Neuronal stem cell (in vitro differentiated cells): Measurements from ENCODE around the gene THOC6.

Experiments
- DNase-seq: peaks from one replicate; pipeline ENCODE4 v3.0.0-alpha.2; 2013; ENCODE audit warnings: low spot score
- H2AFZ ChIP-seq: one replicate; pipeline ENCODE4 v1.6.1; 2013; ENCODE audit warnings: mild to moderate bottlenecking, low read length, inconsistent platforms
- H2AK5ac ChIP-seq: 2 replicates; pipeline ENCODE4 v1.6.1; 2013; ENCODE audit warnings: low read depth, mild to moderate bottlenecking, inconsistent platforms, low read length, moderate library complexity, mixed read lengths
- H2BK120ac ChIP-seq: 2 replicates; pipeline ENCODE4 v1.6.1; 2013; ENCODE audit warnings: low read depth, mild to moderate bottlenecking, inconsistent platforms, low read length, moderate library complexity, mixed read lengths
- H2BK12ac ChIP-seq: one replicate; pipeline ENCODE4 v1.6.1; 2013; ENCODE audit warnings: low read length, inconsistent platforms
- H2BK15ac ChIP-seq: 2 replicates; pipeline ENCODE4 v1.6.1; 2013; ENCODE audit warnings: mild to moderate bottlenecking, low read length, inconsistent platforms, mixed read lengths
- H2BK5ac ChIP-seq: one replicate; pipeline ENCODE4 v1.6.1; 2013; ENCODE audit warnings: inconsistent platforms, mild to moderate bottlenecking, low read length, moderate library complexity
- H3K14ac ChIP-seq: one replicate; pipeline ENCODE4 v1.6.1; 2013; ENCODE audit warnings: low read length, inconsistent platforms
- H3K18ac ChIP-seq: 2 replicates; pipeline ENCODE4 v1.6.1; 2013; ENCODE audit warnings: low read length, inconsistent platforms
- H3K23ac ChIP-seq: 2 replicates; pipeline ENCODE4 v1.6.1; 2013; ENCODE audit warnings: low read depth, mild to moderate bottlenecking, mixed read lengths, low read length, inconsistent platforms; ENCODE audit not compliant: poor library complexity
- H3K27ac ChIP-seq: replicated peaks from 3 replicates; pipeline ENCODE4 v1.5.1; 2013; ENCODE audit warnings: low read length, inconsistent platforms
- H3K27me3 ChIP-seq, 3 experiments: 2 replicates each; pipeline ENCODE4 v1.6.1; 2013; ENCODE audit warnings: low read length in 3 of 3, mild to moderate bottlenecking in 2 of 3, inconsistent platforms in 1 of 3, low read depth in 1 of 3, mixed read lengths in 1 of 3, moderate library complexity in 1 of 3; ENCODE audit not compliant: control insufficient read depth in 3 of 3, insufficient read depth in 3 of 3
- H3K36me3 ChIP-seq, 2 donors: replicated peaks in 1 of 2; 2 replicates each; pipeline ENCODE4 v1.6.1; 2013; ENCODE audit warnings: low read length in 2 of 2; ENCODE audit not compliant: control insufficient read depth in 2 of 2, insufficient read depth in 2 of 2
- H3K4ac ChIP-seq: 2 replicates; pipeline ENCODE4 v1.6.1; 2013; ENCODE audit warnings: inconsistent platforms, mild to moderate bottlenecking, low read length, moderate library complexity
- H3K4me1 ChIP-seq, 2 donors: 1 replicate in 1 of 2; 2 replicates in 1 of 2; pipeline ENCODE4 v1.6.1; 2013; ENCODE audit warnings: low read length in 2 of 2, low read depth in 1 of 2; ENCODE audit not compliant: control insufficient read depth in 2 of 2, insufficient read depth in 1 of 2
- H3K4me2 ChIP-seq: one replicate; pipeline ENCODE4 v1.6.1; 2013; ENCODE audit warnings: mild to moderate bottlenecking, low read length, inconsistent platforms; ENCODE audit not compliant: insufficient read depth, poor library complexity, severe bottlenecking
- H3K4me3 ChIP-seq, 2 donors: 2 replicates each; pipeline ENCODE4 v1.5.1; 2013; ENCODE audit warnings: low read length in 2 of 2, mild to moderate bottlenecking in 2 of 2, inconsistent platforms in 1 of 2, moderate library complexity in 1 of 2
- H3K79me1 ChIP-seq: one replicate; pipeline ENCODE4 v1.6.1; 2013; ENCODE audit warnings: low read depth, mild to moderate bottlenecking, inconsistent platforms, low read length, moderate library complexity
- H3K9ac ChIP-seq: one replicate; pipeline ENCODE4 v1.6.1; 2013; ENCODE audit warnings: mild to moderate bottlenecking, low read depth, low read length, inconsistent platforms; ENCODE audit not compliant: poor library complexity
- H3K9me3 ChIP-seq, 2 donors: replicated peaks in 1 of 2; 2 replicates each; pipeline versions ENCODE3 to v1.6.1; 2013; ENCODE audit warnings: low read length in 2 of 2, mild to moderate bottlenecking in 2 of 2, inconsistent platforms in 1 of 2, low read depth in 1 of 2, mixed read lengths in 1 of 2, moderate library complexity in 1 of 2; ENCODE audit not compliant: control insufficient read depth in 2 of 2, insufficient read depth in 1 of 2
- H4K8ac ChIP-seq: one replicate; pipeline ENCODE4 v1.6.1; 2013; ENCODE audit warnings: low read depth, mild to moderate bottlenecking, inconsistent platforms, low read length, moderate library complexity
- H4K91ac ChIP-seq: one replicate; pipeline ENCODE4 v1.6.1; 2013; ENCODE audit warnings: low read length, low read depth, mild to moderate bottlenecking, inconsistent platforms; ENCODE audit not compliant: poor library complexity
- WGBS, 2 donors: extraction: QIAGEN DNeasy Blood & Tissue Kit; methylation state at CpG; one replicate each; pipeline ENCODE4 v1.1.7; 2013; ENCODE audit warnings: missing lambda C conversion rate in 2 of 2, mixed read lengths in 1 of 2; ENCODE audit not compliant: insufficient read length in 2 of 2, insufficient replicate concordance in 1 of 2; ENCODE audit errors: extremely low coverage in 2 of 2; 5-methylcytosine and 5-hydroxymethylcytosine counted together

The THOC6 gene

DNA sequence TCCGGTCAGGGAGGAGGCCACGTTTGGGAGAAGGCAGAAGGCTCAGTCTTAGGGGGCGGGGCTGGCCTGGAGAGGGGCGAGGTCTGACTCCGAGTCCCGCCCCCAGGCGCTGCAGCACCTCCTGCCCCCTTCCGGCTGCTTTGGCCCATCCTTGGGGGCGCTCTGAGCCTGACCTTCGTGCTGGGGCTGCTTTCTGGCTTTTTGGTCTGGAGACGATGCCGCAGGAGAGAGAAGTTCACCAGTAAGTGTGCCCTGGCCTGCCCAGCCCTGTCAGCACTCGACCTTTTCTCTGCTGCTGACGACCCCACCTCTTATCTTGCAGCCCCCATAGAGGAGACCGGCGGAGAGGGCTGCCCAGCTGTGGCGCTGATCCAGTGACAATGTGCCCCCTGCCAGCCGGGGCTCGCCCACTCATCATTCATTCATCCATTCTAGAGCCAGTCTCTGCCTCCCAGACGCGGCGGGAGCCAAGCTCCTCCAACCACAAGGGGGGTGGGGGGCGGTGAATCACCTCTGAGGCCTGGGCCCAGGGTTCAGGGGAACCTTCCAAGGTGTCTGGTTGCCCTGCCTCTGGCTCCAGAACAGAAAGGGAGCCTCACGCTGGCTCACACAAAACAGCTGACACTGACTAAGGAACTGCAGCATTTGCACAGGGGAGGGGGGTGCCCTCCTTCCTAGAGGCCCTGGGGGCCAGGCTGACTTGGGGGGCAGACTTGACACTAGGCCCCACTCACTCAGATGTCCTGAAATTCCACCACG is 2.2 kb upstream of the THOC6 start:
- peak overlapping the region; percentile 9 for H3K4ac ChIP-seq
- H2BK12ac ChIP-seq = peak overlapping the region; percentile 100
- peak overlapping the region; percentile 100 for H3K4me2 ChIP-seq
- peak overlapping the region; percentile 91 for H3K9ac ChIP-seq
- no peak overlapping the region for H4K8ac ChIP-seq
- H4K91ac ChIP-seq = no peak overlapping the region
- peak overlapping the region; percentile 90 for H2BK120ac ChIP-seq
- peak overlapping the region; percentile 89 for H3K14ac ChIP-seq
- peak overlapping the region; percentile 93 for H2AFZ ChIP-seq
- peak overlapping the region; percentile 97 for H3K23ac ChIP-seq
- peak overlapping the region; percentile 82 for H2BK5ac ChIP-seq
- no CpG with 5 or more reads among the region's 25 CpGs for WGBS, 2 donors
- H3K4me3 ChIP-seq = peak overlapping the region; percentile 51 to 91
- H3K27me3 ChIP-seq = peaks cover 0 to 13% (median 5%) of the 10 kb centered on the region in 3 experiments
- H3K27ac ChIP-seq = peak overlapping the region; percentile 92
- peak; percentile 89 for DNase-seq
- peak overlapping the region; percentile 98 for H3K18ac ChIP-seq
- peaks cover 25 to 29% of the 10 kb centered on the region in 2 donors for H3K4me1 ChIP-seq
- H3K9me3 ChIP-seq = no peaks in the 10 kb centered on the region
- H2AK5ac ChIP-seq = peak overlapping the region; percentile 81
- peak overlapping the region; percentile 96 for H2BK15ac ChIP-seq
- H3K36me3 ChIP-seq = peaks cover 5 to 13% of the 10 kb centered on the region in 2 donors
- H3K79me1 ChIP-seq = peaks cover 9% of the 10 kb centered on the region

DNA sequence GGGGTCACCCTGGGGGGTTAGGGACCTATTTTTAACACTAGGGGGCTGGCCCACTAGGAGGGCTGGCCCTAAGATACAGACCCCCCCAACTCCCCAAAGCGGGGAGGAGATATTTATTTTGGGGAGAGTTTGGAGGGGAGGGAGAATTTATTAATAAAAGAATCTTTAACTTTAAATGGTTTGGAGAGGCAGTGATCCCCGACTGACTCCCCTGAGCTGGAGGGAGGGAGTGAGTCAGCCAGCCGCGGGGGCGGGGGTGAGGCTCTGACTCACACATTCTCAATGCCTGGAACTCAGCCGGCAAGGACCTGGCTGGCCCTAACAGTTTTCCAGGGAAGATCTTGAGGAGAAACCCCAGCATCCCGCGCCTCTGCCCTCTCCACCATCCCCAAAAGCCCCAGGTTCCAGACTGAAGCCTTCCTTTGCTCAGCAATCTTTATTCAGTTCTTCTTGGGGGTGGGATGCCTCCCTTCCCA is 1.6 kb upstream of the THOC6 start:
- peak overlapping the region; percentile 92 for H3K27ac ChIP-seq
- H3K9ac ChIP-seq = peak overlapping the region; percentile 86
- peaks cover 8% of the 10 kb centered on the region for H3K79me1 ChIP-seq
- H3K4ac ChIP-seq = no peak overlapping the region
- H3K23ac ChIP-seq = no peak overlapping the region
- H3K4me2 ChIP-seq = peak overlapping the region; percentile 100
- H2AFZ ChIP-seq = no peak overlapping the region
- H2AK5ac ChIP-seq = no peak overlapping the region
- H2BK12ac ChIP-seq = peak overlapping the region; percentile 100
- H4K8ac ChIP-seq = no peak overlapping the region
- H3K4me3 ChIP-seq = peak overlapping the region; percentile 51 to 91
- peak overlapping the region; percentile 90 for H2BK120ac ChIP-seq
- H3K14ac ChIP-seq = no peak overlapping the region
- H3K9me3 ChIP-seq = no peaks in the 10 kb centered on the region
- no peak overlapping the region for H2BK15ac ChIP-seq
- DNase-seq = peak; percentile 73
- peaks cover 9 to 19% of the 10 kb centered on the region in 2 donors for H3K36me3 ChIP-seq
- peaks cover 0 to 8% (median under 1%) of the 10 kb centered on the region in 3 experiments for H3K27me3 ChIP-seq
- no peak overlapping the region for H4K91ac ChIP-seq
- H2BK5ac ChIP-seq = peak overlapping the region; percentile 82
- H3K18ac ChIP-seq = peak overlapping the region; percentile 98
- peaks cover 25% of the 10 kb centered on the region in 2 donors for H3K4me1 ChIP-seq
- no CpG with 5 or more reads among the region's 8 CpGs for WGBS, 2 donors

DNA sequence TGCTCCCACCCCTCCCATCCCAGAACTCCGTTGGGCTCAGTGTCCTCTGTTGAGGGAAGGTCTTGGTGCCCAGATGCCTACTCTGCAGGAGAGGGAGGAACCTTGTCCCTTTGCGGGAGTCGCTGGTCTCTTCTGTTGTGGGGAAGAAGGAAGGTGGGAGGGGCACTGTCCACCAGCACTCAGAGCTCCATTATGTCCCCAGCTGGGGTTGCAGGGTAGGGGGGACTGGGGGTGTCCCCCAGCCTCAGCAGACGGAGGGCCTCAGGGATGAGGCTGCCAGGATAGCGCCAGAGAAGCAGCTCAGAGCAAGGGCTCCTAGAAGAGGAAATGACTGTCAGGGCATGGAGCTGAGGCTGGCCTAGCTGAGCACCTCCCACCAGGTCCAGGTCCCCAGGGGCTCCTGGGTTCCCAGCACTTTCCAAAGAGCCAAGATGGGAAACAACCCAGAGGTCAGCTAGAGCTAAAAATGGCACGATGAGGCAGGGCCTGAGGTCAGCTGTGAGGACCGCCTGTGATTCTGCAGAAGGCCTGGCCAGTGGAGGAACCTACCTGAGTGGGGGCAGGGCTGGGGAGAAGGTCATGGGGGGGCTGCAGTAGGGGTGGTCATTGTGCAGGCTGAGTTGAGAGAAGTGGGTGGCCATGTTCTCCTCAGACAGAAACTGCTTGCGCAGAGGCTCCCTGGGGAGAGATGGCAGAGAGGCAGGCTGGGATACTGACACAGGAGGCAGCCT is 986 bp upstream of the THOC6 start:
- Histone ChIP-seq H3K9ac (peak overlapping the region; percentile 60), H2BK15ac (peak overlapping the region; percentile 34), H3K9me3 (no peaks in the 10 kb centered on the region), H3K14ac (no peak overlapping the region), H2BK5ac (peak overlapping the region; percentile 71), H2AK5ac (peak overlapping the region; percentile 98), H3K36me3 (peaks cover 9 to 25% of the 10 kb centered on the region in 2 donors), H3K4ac (no peak overlapping the region), H3K4me3 (peak overlapping the region; percentile 66 to 82), H2BK120ac (peak overlapping the region; percentile 64), H3K27ac (peak overlapping the region; percentile 49), H3K27me3 (peaks cover 0 to 5% (median 0%) of the 10 kb centered on the region in 3 experiments), H3K4me2 (peak overlapping the region; percentile 100), H3K23ac (peak overlapping the region; percentile 45), H4K8ac (no peak overlapping the region), H2AFZ (peak overlapping the region; percentile 95), H3K4me1 (peaks cover 25% of the 10 kb centered on the region in 2 donors), H4K91ac (no peak overlapping the region), H3K79me1 (peaks cover 5% of the 10 kb centered on the region), H3K18ac (peak overlapping the region; percentile 98), H2BK12ac (no peak overlapping the region)
- WGBS, 2 donors = no CpG with 5 or more reads among the region's 8 CpGs
- DNase-seq = no peak

- Histone ChIP-seq H3K18ac (peak overlapping the region; percentile 98), H3K4me3 (peak overlapping the region; percentile 66 to 82), H3K23ac (peak overlapping the region; percentile 96), H2AFZ (peak overlapping the region; percentile 95), H3K4me1 (peaks cover 23 to 26% of the 10 kb centered on the region in 2 donors), H2BK120ac (no peak overlapping the region), H4K91ac (no peak overlapping the region), H3K4ac (no peak overlapping the region), H2BK15ac (peak overlapping the region; percentile 97), H3K79me1 (peaks cover 5% of the 10 kb centered on the region), H4K8ac (no peak overlapping the region), H3K27ac (peak overlapping the region; percentile 38), H2BK5ac (peak overlapping the region; percentile 71), H3K36me3 (peaks cover 9 to 26% of the 10 kb centered on the region in 2 donors), H3K9me3 (no peaks in the 10 kb centered on the region), H3K9ac (peak overlapping the region; percentile 87), H2BK12ac (peak overlapping the region; percentile 81), H2AK5ac (peak overlapping the region; percentile 98), H3K4me2 (peak overlapping the region; percentile 100), H3K14ac (no peak overlapping the region), H3K27me3 (peaks cover 0 to 1% (median 0%) of the 10 kb centered on the region in 3 experiments)
- no CpG with 5 or more reads among the region's 6 CpGs for WGBS, 2 donors
- no peak for DNase-seq
Observed at GRCh38 chr16:3023415-3023668, 493 bp upstream of the THOC6 start.
